HG02938 (cell line): ENCODE results near the gene ESF1.
"Not testable (repeated sequence)": the region's sequence is repeated elsewhere in the genome, so short reads cannot be mapped to it uniquely, and the experiment has no call there.

ENCODE experiments used
- ATAC-seq: cut with Tn5 transposase; IDR thresholded peaks from one replicate; pipeline ENCODE4 v1.9.1; 2021; ENCODE audit warnings: mild to moderate bottlenecking, moderate library complexity; ENCODE audit not compliant: unreplicated experiment

Gene ESF1

GRCh38 chr20:13739731-13740649 is 44.7 kb downstream of the ESF1 start:
- ATAC-seq, result no peak

GRCh38 chr20:13738187-13738586 is 46.5 kb downstream of the ESF1 start:
- ATAC-seq, result not testable (repeated sequence)

- no peak for ATAC-seq
Observed at GRCh38 chr20:13736436-13737191, 48.1 kb downstream of the ESF1 start.

GRCh38 chr20:13735826-13736225 is 48.9 kb downstream of the ESF1 start:
- ATAC-seq, result no peak

- no peak for ATAC-seq
Observed at GRCh38 chr20:13723011-13723410, 61.7 kb downstream of the ESF1 start.

GRCh38 chr20:13718171-13718570 is 66.5 kb downstream of the ESF1 start:
- ATAC-seq, result peak; percentile 38

GRCh38 chr20:13717631-13718044 is 67.1 kb downstream of the ESF1 start:
- ATAC-seq, result peak; percentile 86

- no peak for ATAC-seq
Observed at GRCh38 chr20:13715171-13715570, 69.5 kb downstream of the ESF1 start.

- no peak for ATAC-seq
Observed at GRCh38 chr20:13708234-13708633, 76.5 kb downstream of the ESF1 start.

- ATAC-seq, result no peak
Observed at GRCh38 chr20:13703265-13703664, 81.5 kb downstream of the ESF1 start.

GRCh38 chr20:13701486-13701885 is 83.2 kb downstream of the ESF1 start:
- ATAC-seq, result no peak

- ATAC-seq, result no peak
Observed at GRCh38 chr20:13700761-13701160, 84.0 kb downstream of the ESF1 start.

GRCh38 chr20:13694420-13695150 is 90.1 kb downstream of the ESF1 start:
- no peak for ATAC-seq

GRCh38 chr20:13692802-13693736 is 91.7 kb downstream of the ESF1 start:
- no peak for ATAC-seq

- ATAC-seq, result no peak
Observed at GRCh38 chr20:13690943-13691342, 93.8 kb downstream of the ESF1 start.

GRCh38 chr20:13687815-13688214 is 96.9 kb downstream of the ESF1 start:
- no peak for ATAC-seq

- ATAC-seq, result no peak
Observed at GRCh38 chr20:13685623-13686022, 99.1 kb downstream of the ESF1 start.

- peak; percentile 55 for ATAC-seq
Observed at GRCh38 chr20:13684566-13685222, 100.0 kb downstream of the ESF1 start.

GRCh38 chr20:13683833-13684232 is 100.9 kb downstream of the ESF1 start:
- no peak for ATAC-seq
